ENCODE results near the gene REEP1. TPM values are rescaled to one million over a fixed set of nuclear protein-coding genes. Genes with fewer than 3 reads are reported as not detected.

REEP1 gene
- total RNA-seq, 1 experiment from 2014 or later = not detected

DNA sequence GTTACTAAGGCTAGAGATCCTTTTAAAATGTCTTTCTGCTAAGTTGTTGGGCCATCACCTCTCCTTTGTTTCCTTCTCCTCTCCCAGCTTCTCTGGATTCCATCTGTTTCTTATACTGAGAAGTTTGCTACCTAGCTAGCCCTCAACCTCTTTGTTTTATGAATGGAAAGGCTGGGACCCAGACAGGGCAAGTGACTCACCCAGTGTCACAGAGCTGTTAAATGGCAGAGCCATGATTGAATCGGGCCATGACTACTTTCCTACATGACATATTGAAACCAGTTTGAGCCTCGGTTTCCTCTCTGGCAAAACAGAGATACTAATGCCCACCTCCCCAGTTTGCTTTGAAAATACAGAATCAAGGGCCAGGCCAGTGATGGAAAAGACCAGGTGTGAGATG is 24.1 kb downstream of the REEP1 start:
- H3K9me3 Mint-ChIP-seq (ENCODE audit: unreplicated experiment) = no peaks in the 10 kb centered on the region
- no peak overlapping the region for H3K27ac Mint-ChIP-seq (ENCODE audit: low read depth, unreplicated experiment)
- no peak overlapping the region for H3K4me3 Mint-ChIP-seq (ENCODE audit: unreplicated experiment)
- ChIA-PET CTCF (interaction anchor here (0.6 kb wide), 1 partner anchor 58 kb away, joined by 3 read pairs; no protein-coding TSS in a partner anchor), POLR2A (no interaction called here)
- H3K4me1 Mint-ChIP-seq (ENCODE audit: insufficient read depth, unreplicated experiment) = no peaks in the 10 kb centered on the region
- H3K36me3 Mint-ChIP-seq (ENCODE audit: insufficient read depth, unreplicated experiment) = no peaks in the 10 kb centered on the region
- BruUV-seq (replicated peaks) = no TSS peak
- H3K27me3 Mint-ChIP-seq (ENCODE audit: insufficient read depth, unreplicated experiment) = peaks cover 13% of the 10 kb centered on the region
- no peak for DNase-seq (ENCODE audit: unreplicated experiment)
- intact Hi-C loops (cut with micrococcal nuclease) = no loop called here
- TF ChIP-seq, protein P1, sequence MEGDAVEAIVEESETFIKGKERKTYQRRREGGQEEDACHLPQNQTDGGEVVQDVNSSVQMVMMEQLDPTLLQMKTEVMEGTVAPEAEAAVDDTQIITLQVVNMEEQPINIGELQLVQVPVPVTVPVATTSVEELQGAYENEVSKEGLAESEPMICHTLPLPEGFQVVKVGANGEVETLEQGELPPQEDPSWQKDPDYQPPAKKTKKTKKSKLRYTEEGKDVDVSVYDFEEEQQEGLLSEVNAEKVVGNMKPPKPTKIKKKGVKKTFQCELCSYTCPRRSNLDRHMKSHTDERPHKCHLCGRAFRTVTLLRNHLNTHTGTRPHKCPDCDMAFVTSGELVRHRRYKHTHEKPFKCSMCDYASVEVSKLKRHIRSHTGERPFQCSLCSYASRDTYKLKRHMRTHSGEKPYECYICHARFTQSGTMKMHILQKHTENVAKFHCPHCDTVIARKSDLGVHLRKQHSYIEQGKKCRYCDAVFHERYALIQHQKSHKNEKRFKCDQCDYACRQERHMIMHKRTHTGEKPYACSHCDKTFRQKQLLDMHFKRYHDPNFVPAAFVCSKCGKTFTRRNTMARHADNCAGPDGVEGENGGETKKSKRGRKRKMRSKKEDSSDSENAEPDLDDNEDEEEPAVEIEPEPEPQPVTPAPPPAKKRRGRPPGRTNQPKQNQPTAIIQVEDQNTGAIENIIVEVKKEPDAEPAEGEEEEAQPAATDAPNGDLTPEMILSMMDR (IDR thresholded peaks at IDR 0.05; ENCODE audit: unreplicated experiment) = no peak

DNA sequence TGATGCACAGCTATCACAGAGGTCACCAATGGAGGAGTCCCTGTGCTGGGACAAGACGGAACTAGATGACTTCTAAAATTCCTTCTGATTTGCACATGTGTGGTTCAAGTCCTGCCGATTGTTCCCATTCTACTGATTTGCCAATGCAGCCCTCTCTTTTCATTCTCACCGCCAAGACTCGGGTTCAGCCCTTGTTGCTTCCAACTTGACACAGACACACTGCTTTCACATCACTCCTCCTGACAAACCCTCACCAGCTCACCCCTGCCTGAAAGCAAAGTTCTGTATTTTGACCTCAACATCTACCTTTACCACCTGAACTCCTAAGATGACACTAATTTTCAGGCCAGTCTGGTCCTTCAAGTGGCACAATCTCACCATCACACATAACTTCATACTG is 25.5 kb downstream of the REEP1 start:
- ChIA-PET POLR2A (interaction anchor here (0.7 kb wide), 1 partner anchor 45 kb away, joined by 3 read pairs; no protein-coding TSS in a partner anchor), CTCF (interaction anchor here (1.0 kb wide), 1 partner anchor 76 kb away, joined by 3 read pairs; no protein-coding TSS in a partner anchor)
- TF ChIP-seq, protein P1 (IDR thresholded peaks at IDR 0.05; ENCODE audit: unreplicated experiment) = no peak
- Mint-ChIP-seq H3K27ac (ENCODE audit: low read depth, unreplicated experiment) (no peak overlapping the region), H3K27me3 (ENCODE audit: insufficient read depth, unreplicated experiment) (peaks cover 13% of the 10 kb centered on the region), H3K4me3 (ENCODE audit: unreplicated experiment) (no peak overlapping the region), H3K9me3 (ENCODE audit: unreplicated experiment) (no peaks in the 10 kb centered on the region), H3K36me3 (ENCODE audit: insufficient read depth, unreplicated experiment) (no peaks in the 10 kb centered on the region), H3K4me1 (ENCODE audit: insufficient read depth, unreplicated experiment) (no peaks in the 10 kb centered on the region)
- no peak for DNase-seq (ENCODE audit: unreplicated experiment)
- no TSS peak for BruUV-seq (replicated peaks)
- intact Hi-C loops (cut with micrococcal nuclease) = no loop called here

DNA sequence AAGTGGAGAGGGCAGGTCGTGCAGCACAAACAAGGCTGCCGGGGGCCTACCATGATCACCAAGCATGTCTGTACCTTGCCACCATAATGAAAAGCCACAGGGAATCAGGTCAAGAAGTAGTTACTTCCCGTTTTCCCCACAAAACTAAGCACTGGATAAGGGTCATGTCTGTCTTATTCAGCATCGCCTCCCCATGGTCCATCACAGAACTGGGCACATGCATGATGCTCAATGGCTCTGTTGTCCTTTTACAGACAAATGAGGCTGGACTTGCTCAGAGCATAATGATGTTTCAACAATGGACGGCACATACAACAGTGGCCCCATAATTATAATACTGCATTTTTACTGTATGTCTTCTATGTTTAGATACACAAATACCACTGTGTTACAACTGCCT is 27.5 kb downstream of the REEP1 start:
- Mint-ChIP-seq H3K9me3 (ENCODE audit: unreplicated experiment) (no peaks in the 10 kb centered on the region), H3K27ac (ENCODE audit: low read depth, unreplicated experiment) (no peak overlapping the region), H3K27me3 (ENCODE audit: insufficient read depth, unreplicated experiment) (peaks cover 30% of the 10 kb centered on the region), H3K36me3 (ENCODE audit: insufficient read depth, unreplicated experiment) (no peaks in the 10 kb centered on the region), H3K4me3 (ENCODE audit: unreplicated experiment) (no peak overlapping the region), H3K4me1 (ENCODE audit: insufficient read depth, unreplicated experiment) (no peaks in the 10 kb centered on the region)
- DNase-seq (ENCODE audit: unreplicated experiment) = no peak
- BruUV-seq (replicated peaks) = no TSS peak
- ChIA-PET CTCF (no interaction called here), POLR2A (no interaction called here)
- intact Hi-C loops (cut with micrococcal nuclease) = no loop called here
- TF ChIP-seq, protein P1 (IDR thresholded peaks at IDR 0.05; ENCODE audit: unreplicated experiment) = no peak

DNA sequence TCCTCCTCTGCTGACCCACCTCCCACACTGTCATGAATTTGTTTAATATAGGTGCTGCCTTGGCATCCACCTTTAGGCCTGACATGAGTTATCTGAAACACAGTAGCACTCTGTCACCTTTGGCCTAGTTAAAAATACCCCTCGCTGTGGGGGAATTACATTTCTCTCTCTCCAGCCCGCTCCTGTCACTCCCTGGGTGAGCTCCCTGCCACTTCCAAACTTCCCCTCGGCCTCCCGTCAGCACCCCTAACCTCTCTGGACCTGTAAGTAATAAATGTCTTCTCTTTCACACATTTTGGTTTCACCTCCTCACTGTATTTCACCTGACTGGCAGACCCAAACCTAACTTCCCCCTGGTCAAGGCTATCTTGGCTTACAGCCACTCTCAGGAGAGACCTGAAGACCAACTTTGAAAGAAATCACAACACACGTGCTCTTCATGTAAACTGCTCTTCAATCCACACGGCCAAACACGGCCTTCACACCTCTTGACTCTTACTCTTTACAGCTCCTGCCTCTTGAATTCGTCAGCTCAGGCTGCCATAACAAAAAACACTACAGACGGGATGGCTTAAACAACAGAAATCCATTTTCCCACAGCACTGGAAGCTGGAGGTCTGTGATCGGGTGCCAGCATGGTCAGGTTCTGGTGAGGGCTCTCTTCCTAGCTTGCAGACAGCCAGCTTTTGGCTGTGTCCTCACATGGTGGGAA is 28.3 kb downstream of the REEP1 start:
- H3K27me3 Mint-ChIP-seq (ENCODE audit: insufficient read depth, unreplicated experiment) = peaks cover 38% of the 10 kb centered on the region

More for the DNA sequence above, 28.3 kb downstream of the REEP1 start:
- no peak for DNase-seq (ENCODE audit: unreplicated experiment)
- TF ChIP-seq, protein P1 (IDR thresholded peaks at IDR 0.05; ENCODE audit: unreplicated experiment) = no peak
- no peak overlapping the region for H3K4me3 Mint-ChIP-seq (ENCODE audit: unreplicated experiment)
- ChIA-PET POLR2A (no interaction called here), CTCF (no interaction called here)
- H3K36me3 Mint-ChIP-seq (ENCODE audit: insufficient read depth, unreplicated experiment) = no peaks in the 10 kb centered on the region
- no TSS peak for BruUV-seq (replicated peaks)
- intact Hi-C loops (cut with micrococcal nuclease) = no loop called here
- H3K4me1 Mint-ChIP-seq (ENCODE audit: insufficient read depth, unreplicated experiment) = no peaks in the 10 kb centered on the region
- H3K27ac Mint-ChIP-seq (ENCODE audit: low read depth, unreplicated experiment) = no peak overlapping the region
- no peaks in the 10 kb centered on the region for H3K9me3 Mint-ChIP-seq (ENCODE audit: unreplicated experiment)

All from MCF 10A (cell line).